Left lung (tissue), 10 donors: ENCODE results near the gene MADD. TPM values are rescaled to one million over a fixed set of nuclear protein-coding genes. Genes with fewer than 3 reads are reported as not detected.

ENCODE experiments used
- ATAC-seq: fragments of 200-7000 bp; cut with Tn5 transposase; one replicate; pipeline ENCODE4 v1.9.1; 2020; ENCODE audit warnings: moderate library complexity
- DNase-seq, 4 donors: peaks; one replicate each; pipeline ENCODE4 v3.0.0-alpha.2; 2013 to 2020
- H3K27ac ChIP-seq, 2 donors: fragments of 200-600 bp; sonication (generic) in 1 of 2; one replicate each; pipeline versions ENCODE4 v1.5.0 to v1.8.0; 2020 to 2021
- H3K27me3 ChIP-seq, 2 donors: fragments of 200-600 bp; sonication (generic) in 1 of 2; one replicate each; pipeline versions ENCODE4 v1.5.0 to v1.8.0; 2020 to 2021
- H3K36me3 ChIP-seq, 2 donors: fragments of 200-600 bp; sonication (generic) in 1 of 2; one replicate each; pipeline versions ENCODE4 v1.5.0 to v1.8.0; 2020 to 2021
- H3K4me1 ChIP-seq, 2 donors: fragments of 200-600 bp; one replicate each; pipeline ENCODE4 v1.8.0; 2021
- H3K4me3 ChIP-seq, 2 donors: fragments of 200-600 bp; sonication (generic) in 1 of 2; one replicate each; pipeline versions ENCODE4 v1.5.0 to v1.8.0; 2020 to 2021; ENCODE audit warnings: mild to moderate bottlenecking in 1 of 2
- H3K9me3 ChIP-seq, 2 donors: fragments of 200-600 bp; sonication (generic) in 1 of 2; one replicate each; pipeline versions ENCODE4 v1.5.0 to v1.8.0; 2020 to 2021
- intact Hi-C, 2 donors: fragments of 100-400 bp; cut with DNase I; formaldehyde crosslinking; loops; one replicate each; pipeline versions ENCODE4 v1.11.2 to v1.14.2; 2022
- polyA plus RNA-seq, 6 donors: library from polyadenylated mRNA; unstranded; fragments of 120-200 nt; gene quantifications; one replicate each; pipeline ENCODE4 v1.2.1, GENCODE V29; 2013; ENCODE audit not compliant: insufficient read length in 6 of 6
- total RNA-seq, 2 donors: library from RNA; stranded (reverse); fragmentation: NEBNext Ultra II Directional; extraction: Animal tissue kit (Norgen Biotek cat#: 25700); gene quantifications; one replicate each; pipeline ENCODE4 v1.2.1, GENCODE V29; 2021
- TF ChIP-seq, protein P1 (sequence below), 2 donors: fragments of 200-600 bp; sonication (generic) in 1 of 2; IDR thresholded peaks; one replicate each; pipeline versions ENCODE4 v1.5.0 to v1.8.0; 2021; ENCODE audit warnings: antibody characterized with exemption in 2 of 2
- donor health status: DM: no; HTN: yes; CAD: no.
- donor health status: DM: no; HTN: no; CAD: no.

Gene MADD
- total and polyA plus RNA-seq, 8 donors: 33.0 to 53.8 (median 51.9) TPM

DNA sequence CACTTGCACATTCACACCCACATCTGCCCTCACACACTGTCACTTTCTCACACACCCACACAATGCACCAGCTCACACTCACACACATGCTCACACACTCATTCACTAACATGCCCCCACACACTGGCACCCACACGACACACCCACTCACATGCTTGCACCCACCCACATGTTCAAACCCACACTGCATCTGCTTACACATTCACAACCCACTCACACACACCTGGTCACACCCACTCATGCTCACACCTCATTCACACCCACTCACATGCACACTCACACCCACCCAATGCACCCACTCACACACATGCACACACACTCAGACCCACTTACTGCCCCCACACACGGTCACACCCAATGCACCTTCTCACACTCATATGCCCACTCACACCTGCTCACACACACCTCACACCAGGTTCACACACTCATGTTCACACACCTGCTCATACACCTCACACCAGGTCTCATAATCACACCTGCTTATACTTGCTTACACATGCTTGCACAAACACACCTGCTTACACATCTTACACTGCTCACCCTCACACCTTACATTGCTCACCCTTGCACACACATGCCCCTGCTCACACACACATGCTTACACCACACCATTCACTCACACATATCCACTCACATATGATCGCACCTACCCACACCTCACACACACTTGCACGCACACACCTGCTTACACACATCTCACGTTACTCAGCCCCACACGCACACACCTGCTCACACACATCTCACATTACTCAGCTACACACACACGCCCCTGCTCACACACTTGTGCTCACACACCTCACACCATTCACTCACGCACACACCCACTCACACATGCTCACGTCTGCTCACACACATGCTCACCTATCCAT lies 86.4 kb downstream of the MADD start:
- ATAC-seq (no peak), DNase-seq (no peak)
- intact Hi-C loops: no loop called here
- no peak overlapping the region for H3K27ac ChIP-seq
- H3K9me3 ChIP-seq: no peaks in the 10 kb centered on the region
- H3K4me3 ChIP-seq: no peak overlapping the region
- TF ChIP-seq, protein P1, sequence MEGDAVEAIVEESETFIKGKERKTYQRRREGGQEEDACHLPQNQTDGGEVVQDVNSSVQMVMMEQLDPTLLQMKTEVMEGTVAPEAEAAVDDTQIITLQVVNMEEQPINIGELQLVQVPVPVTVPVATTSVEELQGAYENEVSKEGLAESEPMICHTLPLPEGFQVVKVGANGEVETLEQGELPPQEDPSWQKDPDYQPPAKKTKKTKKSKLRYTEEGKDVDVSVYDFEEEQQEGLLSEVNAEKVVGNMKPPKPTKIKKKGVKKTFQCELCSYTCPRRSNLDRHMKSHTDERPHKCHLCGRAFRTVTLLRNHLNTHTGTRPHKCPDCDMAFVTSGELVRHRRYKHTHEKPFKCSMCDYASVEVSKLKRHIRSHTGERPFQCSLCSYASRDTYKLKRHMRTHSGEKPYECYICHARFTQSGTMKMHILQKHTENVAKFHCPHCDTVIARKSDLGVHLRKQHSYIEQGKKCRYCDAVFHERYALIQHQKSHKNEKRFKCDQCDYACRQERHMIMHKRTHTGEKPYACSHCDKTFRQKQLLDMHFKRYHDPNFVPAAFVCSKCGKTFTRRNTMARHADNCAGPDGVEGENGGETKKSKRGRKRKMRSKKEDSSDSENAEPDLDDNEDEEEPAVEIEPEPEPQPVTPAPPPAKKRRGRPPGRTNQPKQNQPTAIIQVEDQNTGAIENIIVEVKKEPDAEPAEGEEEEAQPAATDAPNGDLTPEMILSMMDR (IDR thresholded peaks at IDR 0.05): no peak
- H3K36me3 ChIP-seq: peaks cover 0 to 59% of the 10 kb centered on the region in 2 donors
- H3K27me3 ChIP-seq: no peaks in the 10 kb centered on the region
- H3K4me1 ChIP-seq: peaks cover 0 to 34% of the 10 kb centered on the region in 2 donors

DNA sequence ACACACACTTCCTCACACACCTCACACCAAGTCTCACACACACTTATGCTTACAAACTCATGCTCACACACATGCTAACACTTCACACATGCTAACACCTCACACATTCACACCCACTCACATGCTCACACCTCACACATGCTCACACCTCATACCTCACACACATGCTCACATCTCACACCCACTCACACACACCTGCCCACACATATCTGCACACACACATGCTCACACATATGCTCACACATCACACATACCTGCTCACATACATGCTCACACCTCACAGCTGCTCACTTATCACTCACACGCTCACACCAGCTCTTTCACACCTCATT lies 87.0 kb downstream of the MADD start:
- intact Hi-C loops: no loop called here
- Histone ChIP-seq H3K4me1 (peaks cover 0 to 40% of the 10 kb centered on the region in 2 donors), H3K27ac (no peak overlapping the region), H3K9me3 (no peaks in the 10 kb centered on the region), H3K27me3 (no peaks in the 10 kb centered on the region), H3K36me3 (peaks cover 0 to 59% of the 10 kb centered on the region in 2 donors), H3K4me3 (no peak overlapping the region)
- ATAC-seq: no peak
- no peak for DNase-seq
- TF ChIP-seq, protein P1 (IDR thresholded peaks at IDR 0.05): no peak

DNA sequence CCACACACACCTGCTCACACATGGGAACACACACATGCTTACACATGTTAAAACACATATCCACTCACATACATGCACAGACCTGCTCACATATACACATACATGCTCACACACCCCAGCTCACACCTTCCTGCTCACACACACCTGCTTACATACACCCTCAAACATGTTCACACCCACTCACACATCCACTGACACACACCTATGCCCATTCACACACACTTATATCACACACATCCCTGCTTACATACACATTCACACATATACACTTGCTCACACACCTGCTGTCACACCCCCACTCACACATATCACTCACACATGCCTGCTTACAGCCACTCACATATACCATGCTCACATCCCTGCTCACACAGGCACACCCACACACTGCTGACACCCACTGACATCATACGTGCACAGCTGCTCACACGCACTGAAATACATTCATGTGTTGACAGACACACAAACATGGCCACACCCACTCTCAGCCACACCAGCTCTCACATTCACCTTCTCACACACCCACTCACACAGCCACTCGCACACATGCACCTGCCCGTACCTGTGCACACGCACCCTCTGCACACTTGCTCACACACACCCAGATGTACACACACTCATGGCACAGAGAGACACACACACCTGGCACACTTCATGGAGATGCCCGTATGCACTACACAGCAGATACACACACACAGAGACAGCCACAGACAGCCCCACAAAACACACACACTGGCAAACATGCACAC lies 88.2 kb downstream of the MADD start:
- TF ChIP-seq, protein P1 (IDR thresholded peaks at IDR 0.05): no peak
- H3K27ac ChIP-seq: no peak overlapping the region
- intact Hi-C loops: no loop called here

DNA sequence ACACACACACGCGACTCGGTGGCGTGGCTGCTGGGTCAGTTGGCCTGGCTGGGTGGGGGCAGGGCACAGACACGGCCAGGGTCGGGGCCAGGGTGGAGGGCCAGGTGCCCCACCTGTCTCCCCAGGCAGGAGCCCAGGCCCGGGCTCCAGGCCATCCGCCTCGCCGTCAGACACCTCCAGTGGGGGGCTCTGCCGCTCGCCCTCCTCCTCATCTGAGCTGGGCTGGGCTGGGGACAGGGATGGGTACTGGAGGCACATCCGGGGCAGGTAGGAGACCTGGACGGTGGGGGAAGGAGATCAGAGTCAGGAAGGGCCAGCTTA lies 88.8 kb downstream of the MADD start:
- intact Hi-C loops: no loop called here
- DNase-seq: no peak
- TF ChIP-seq, protein P1 (IDR thresholded peaks at IDR 0.05): no peak
- Histone ChIP-seq H3K27ac (peak overlapping the region in 1 of 2 donors; percentile 43), H3K4me1 (peaks cover 0 to 57% of the 10 kb centered on the region in 2 donors), H3K9me3 (no peaks in the 10 kb centered on the region), H3K36me3 (peaks cover 0 to 58% of the 10 kb centered on the region in 2 donors), H3K27me3 (no peaks in the 10 kb centered on the region), H3K4me3 (no peak overlapping the region)
- no peak for ATAC-seq

More for the DNA sequence above, 88.2 kb downstream of the MADD start:
- peaks cover 0 to 59% of the 10 kb centered on the region in 2 donors for H3K36me3 ChIP-seq
- no peak overlapping the region for H3K4me3 ChIP-seq
- ATAC-seq: no peak
- peaks cover 0 to 52% of the 10 kb centered on the region in 2 donors for H3K4me1 ChIP-seq
- H3K27me3 ChIP-seq: no peaks in the 10 kb centered on the region
- DNase-seq: no peak
- H3K9me3 ChIP-seq: no peaks in the 10 kb centered on the region

DNA sequence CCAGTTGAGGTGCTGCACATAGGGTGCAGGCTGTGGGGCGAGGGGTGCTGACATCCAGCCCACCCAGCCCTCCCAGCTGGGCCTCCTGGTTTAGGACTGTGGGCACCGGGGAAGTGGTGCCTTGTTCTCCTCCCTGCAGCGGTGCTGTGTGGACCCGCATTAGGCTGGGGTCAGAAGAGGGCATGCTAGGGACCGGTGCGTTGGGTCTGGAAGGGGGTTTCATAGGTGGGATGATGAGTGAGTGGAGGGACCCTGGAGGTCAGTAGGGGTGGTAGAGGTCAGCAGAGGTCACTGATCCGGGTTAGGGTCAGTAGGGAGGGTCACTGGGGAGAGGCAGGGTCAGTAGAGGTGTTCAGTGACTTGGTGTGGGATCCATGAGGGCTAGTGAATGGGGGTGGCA lies 89.2 kb downstream of the MADD start:
- H3K9me3 ChIP-seq: no peaks in the 10 kb centered on the region
- H3K4me3 ChIP-seq: peak overlapping the region in 1 of 2 donors; percentile 4
- intact Hi-C loops: no loop called here
- peaks cover 0 to 60% of the 10 kb centered on the region in 2 donors for H3K4me1 ChIP-seq
- H3K36me3 ChIP-seq: peaks cover 0 to 54% of the 10 kb centered on the region in 2 donors
- TF ChIP-seq, protein P1 (IDR thresholded peaks at IDR 0.05): no peak
- peak overlapping the region in 1 of 2 donors; percentile 43 for H3K27ac ChIP-seq
- H3K27me3 ChIP-seq: no peaks in the 10 kb centered on the region
- DNase-seq (no peak), ATAC-seq (no peak)
